Fibroblast of the aortic adventitia (primary cell): ENCODE data around the gene METTL13. TPM values are rescaled to one million over a fixed set of nuclear protein-coding genes. Genes with fewer than 3 reads are reported as not detected.

Source experiments
- DNase-seq: peaks from one replicate; pipeline ENCODE4 v3.0.0-alpha.2; 2010; ENCODE audit warnings: low read depth
- H3K4me3 ChIP-seq: 2 replicates; pipeline ENCODE4 v1.5.1; 2011; ENCODE audit warnings: low read depth, mild to moderate bottlenecking, control low read depth, low read length, moderate library complexity
- total RNA-seq: library from RNA; depleted of rRNA; stranded (reverse); fragments of >200 nt; gene quantifications from 2 replicates; pipeline ENCODE4 v1.2.3, GENCODE V29; 2012; ENCODE audit warnings: low replicate concordance
- TF ChIP-seq, protein P1 (sequence below): IDR thresholded peaks from 2 replicates; pipeline ENCODE4 v1.5.1; 2011; ENCODE audit warnings: mild to moderate bottlenecking, low read length, control low read depth, inconsistent platforms; ENCODE audit not compliant: insufficient read depth

Gene METTL13
- total RNA-seq, 1 donor: 15.8 TPM

DNA sequence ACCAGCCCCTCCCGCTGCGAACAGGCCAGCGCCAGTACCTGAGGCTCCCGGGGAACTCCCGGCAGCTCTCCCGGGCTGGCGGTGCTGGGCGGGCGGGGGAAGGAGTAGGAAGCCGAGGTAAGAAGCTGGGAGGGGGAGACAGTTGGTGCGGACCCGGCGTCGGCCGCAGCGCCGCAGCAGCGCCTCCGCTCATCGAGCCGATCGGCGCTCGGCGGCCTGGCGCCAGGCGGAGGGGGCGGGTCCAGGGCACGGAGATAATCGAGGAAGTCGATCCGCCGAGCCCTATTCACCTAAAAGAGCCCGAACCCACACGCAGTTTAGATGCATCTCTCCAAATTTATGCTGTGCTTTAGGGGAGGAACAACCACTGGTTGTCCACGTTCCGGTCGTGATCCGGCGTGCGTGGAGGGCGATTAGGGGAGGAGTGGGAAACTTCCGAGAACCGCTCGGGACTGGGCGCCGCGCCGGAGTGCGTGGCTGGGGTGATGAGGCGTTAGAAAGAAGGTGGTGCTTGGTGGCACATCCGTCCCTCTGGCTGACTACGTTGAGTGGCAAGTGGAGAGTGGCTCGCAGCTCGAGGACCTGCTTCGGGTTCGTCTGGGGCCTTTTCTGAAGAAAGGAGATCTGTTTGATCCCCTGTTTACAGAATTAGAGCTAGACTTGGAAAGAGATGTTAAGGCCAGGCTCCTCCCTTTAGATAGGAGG lies 39.4 kb upstream of the METTL13 start, which contains the start of gene VAMP4:
Gene VAMP4 (minus strand): TSS at position 194 of the 705 bp plus-strand sequence. CDS start 3,651 bp downstream, outside the sequence.
- H3K4me3 ChIP-seq: peak within 1 kb of the TSS; percentile 95
- peak; percentile 79 for DNase-seq
- TF ChIP-seq, protein P1, sequence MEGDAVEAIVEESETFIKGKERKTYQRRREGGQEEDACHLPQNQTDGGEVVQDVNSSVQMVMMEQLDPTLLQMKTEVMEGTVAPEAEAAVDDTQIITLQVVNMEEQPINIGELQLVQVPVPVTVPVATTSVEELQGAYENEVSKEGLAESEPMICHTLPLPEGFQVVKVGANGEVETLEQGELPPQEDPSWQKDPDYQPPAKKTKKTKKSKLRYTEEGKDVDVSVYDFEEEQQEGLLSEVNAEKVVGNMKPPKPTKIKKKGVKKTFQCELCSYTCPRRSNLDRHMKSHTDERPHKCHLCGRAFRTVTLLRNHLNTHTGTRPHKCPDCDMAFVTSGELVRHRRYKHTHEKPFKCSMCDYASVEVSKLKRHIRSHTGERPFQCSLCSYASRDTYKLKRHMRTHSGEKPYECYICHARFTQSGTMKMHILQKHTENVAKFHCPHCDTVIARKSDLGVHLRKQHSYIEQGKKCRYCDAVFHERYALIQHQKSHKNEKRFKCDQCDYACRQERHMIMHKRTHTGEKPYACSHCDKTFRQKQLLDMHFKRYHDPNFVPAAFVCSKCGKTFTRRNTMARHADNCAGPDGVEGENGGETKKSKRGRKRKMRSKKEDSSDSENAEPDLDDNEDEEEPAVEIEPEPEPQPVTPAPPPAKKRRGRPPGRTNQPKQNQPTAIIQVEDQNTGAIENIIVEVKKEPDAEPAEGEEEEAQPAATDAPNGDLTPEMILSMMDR: no peak

DNA sequence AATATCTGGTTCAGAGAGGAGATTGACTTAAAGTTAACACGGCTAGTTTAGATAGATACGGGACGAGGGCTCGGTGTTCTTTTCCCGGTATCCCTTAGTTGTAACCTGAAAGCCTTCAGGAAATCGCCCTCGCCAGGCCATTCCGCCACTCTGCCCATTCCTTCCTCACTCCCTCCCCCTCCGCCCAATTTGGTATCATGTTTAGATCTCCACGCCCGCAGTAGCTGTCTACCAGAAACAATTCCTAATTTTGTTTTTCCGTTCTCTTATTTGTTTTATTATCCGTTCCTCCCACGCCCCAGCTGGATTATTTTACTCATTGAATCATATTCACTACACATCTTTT lies 38.9 kb upstream of the METTL13 start:
- peak; percentile 51 for DNase-seq
- peak overlapping the region; percentile 95 for H3K4me3 ChIP-seq
- TF ChIP-seq, protein P1: no peak

DNA sequence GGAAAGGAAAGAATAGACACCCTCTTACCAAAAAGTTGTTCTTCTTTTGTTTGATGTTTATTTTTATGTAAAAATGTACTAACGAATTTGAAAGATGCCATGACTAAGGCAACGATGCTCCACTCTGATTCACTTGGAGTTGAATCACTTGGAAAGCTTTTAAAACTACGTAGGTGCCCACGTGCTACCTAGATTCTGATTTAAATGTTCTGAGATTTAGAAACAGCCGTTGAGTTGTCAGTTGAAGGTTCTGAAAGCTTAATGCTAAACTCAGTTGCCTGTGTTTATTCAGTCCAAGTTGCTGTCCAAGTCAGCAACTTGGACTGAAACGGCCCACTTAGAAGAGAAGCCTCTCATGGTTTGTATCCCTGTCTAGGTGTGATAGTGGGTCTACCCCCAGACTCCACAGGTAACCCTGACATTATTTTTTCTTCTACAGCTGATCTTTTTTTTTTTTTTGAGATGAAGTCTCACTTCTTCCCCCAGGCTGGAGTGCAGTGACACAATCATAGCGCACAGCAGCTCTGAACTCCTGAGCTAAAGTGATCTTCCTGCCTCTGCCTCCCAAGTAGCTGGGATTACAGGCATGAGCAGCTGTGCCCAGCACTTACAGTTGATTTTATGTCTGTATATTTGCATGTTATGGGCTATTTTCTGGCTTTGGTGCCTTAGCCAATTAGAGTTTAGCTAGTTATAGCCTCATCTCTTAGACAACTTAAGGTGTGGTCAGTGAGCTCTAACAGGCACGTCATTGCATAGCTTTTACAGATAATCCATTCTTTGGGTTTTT lies 38.2 kb upstream of the METTL13 start:
- H3K4me3 ChIP-seq: peak overlapping the region; percentile 95
- DNase-seq: peak; percentile 87
- TF ChIP-seq, protein P1: no peak

DNA sequence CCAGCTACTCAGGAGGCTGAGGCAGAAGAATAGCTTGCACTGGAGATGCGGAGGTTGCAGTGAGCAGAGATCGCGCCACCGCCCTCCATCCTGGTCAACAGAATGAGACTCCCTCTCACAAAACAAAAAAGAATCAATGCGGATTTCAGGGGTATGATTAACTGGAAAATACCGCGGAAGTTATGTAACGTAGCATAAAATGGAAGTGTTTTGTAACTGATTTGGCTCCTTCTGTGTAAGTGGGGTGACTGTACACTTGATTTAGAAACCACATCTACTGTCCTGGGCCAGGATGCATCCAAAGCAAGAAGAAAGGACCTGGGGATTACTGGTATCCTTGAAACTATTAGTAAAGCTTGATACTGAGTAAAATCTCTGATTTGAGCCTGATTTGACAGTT lies 36.5 kb upstream of the METTL13 start:
- DNase-seq: no peak
- no peak overlapping the region for H3K4me3 ChIP-seq
- TF ChIP-seq, protein P1: no peak

DNA sequence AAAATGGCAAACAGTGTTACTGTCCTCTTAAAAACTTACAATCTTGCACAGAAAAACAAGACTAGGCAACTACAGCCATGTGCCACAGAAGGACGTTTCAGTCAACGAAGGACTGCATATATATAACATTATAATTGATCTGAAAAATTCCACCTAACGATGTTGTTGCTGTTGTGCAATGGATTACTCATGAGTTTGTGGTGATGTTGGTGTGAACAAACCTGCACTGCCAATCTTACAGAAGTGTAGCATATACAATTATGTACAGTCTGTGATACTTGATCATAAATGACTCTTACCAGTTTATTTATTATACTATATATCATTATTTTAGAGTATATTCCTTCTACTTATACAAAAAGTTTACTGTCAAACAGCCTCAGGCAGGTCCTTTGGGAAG lies 32.8 kb upstream of the METTL13 start:
- H3K4me3 ChIP-seq: no peak overlapping the region
- TF ChIP-seq, protein P1: no peak
- no peak for DNase-seq

DNA sequence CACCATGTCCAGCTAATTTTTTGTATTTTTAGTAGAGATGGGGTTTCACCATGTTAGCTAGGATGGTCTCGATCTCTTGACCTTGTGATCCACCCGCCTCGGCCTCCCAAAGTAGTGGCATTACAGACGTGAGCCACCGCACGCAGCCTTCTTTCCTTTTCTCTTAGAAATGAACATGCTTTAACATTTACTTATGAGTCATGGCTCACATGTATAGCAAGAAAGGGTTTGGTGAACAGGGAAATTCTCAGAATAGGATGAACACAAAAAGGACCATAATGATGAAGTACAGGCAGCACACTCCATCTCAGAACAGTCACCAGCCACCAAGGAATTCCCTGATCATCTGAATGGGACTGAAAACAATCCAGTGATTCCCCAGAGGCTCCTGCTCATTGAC lies 30.2 kb upstream of the METTL13 start:
- TF ChIP-seq, protein P1: no peak
- no peak for DNase-seq
- H3K4me3 ChIP-seq: no peak overlapping the region
